Omental fat pad (tissue), 4 donors: ENCODE results near the gene AP4B1. TPM values are rescaled to one million over a fixed set of nuclear protein-coding genes. Genes with fewer than 3 reads are reported as not detected.

Experiments
- ATAC-seq: fragments of 150-250 bp; one replicate; pipeline ENCODE4 v1.9.1; 2016; ENCODE audit warnings: mild to moderate bottlenecking, moderate library complexity; ENCODE audit not compliant: low FRiP score
- DNase-seq: peaks from one replicate; pipeline ENCODE4 v3.0.0-alpha.2; 2019; ENCODE audit warnings: low spot score
- total RNA-seq, 4 donors: library from RNA; depleted of rRNA; stranded (reverse); fragments of >200 nt; gene quantifications; one replicate each; pipeline ENCODE4 v1.1.0, GENCODE V29; 2016
- TF ChIP-seq, protein P1 (sequence below), 3 donors: fragments of 450-650 bp; IDR thresholded peaks; one replicate each; pipeline ENCODE4 v1.5.1; 2016 to 2017; ENCODE audit warnings: antibody characterized with exemption in 3 of 3, mild to moderate bottlenecking in 3 of 3, moderate library complexity in 2 of 3

AP4B1 gene
- total RNA-seq, 4 donors from 2014 or later: 9.3 to 17.2 (median 15.6) TPM

DNA sequence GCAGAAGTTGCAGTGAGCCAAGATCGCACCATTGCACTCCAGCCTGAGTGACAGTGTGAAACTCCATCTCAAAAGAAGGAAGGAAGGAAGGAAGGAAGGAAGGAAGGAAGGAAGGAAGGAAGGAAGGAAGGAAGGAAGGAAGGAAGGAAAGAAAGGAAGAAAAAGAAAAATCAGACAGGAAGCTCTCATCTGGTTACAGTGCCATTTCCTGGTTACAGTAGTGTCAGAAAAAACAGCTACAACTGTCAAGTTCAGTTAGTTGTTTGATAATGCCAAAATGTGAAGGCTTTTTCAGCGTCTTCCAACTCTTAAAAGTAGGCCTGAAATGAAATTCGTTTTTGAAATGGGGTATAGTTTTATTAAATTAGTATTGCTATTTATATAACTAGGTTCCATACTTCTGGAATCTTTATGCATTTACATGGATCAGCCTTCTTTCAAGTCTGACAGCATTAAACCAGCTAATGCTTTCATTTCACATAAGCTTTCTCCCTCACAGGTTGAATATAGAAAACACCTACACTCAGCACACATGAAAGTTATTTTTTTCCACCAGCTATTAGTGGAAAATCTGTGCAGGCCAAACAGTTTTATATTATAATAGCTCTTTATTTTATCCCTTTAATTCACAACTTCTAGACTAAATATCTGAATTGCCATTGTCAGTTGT is 54.3 kb downstream of the AP4B1 start:
- no peak for DNase-seq
- TF ChIP-seq, protein P1, sequence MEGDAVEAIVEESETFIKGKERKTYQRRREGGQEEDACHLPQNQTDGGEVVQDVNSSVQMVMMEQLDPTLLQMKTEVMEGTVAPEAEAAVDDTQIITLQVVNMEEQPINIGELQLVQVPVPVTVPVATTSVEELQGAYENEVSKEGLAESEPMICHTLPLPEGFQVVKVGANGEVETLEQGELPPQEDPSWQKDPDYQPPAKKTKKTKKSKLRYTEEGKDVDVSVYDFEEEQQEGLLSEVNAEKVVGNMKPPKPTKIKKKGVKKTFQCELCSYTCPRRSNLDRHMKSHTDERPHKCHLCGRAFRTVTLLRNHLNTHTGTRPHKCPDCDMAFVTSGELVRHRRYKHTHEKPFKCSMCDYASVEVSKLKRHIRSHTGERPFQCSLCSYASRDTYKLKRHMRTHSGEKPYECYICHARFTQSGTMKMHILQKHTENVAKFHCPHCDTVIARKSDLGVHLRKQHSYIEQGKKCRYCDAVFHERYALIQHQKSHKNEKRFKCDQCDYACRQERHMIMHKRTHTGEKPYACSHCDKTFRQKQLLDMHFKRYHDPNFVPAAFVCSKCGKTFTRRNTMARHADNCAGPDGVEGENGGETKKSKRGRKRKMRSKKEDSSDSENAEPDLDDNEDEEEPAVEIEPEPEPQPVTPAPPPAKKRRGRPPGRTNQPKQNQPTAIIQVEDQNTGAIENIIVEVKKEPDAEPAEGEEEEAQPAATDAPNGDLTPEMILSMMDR (IDR thresholded peaks at IDR 0.05): no peak
- no peak for ATAC-seq

DNA sequence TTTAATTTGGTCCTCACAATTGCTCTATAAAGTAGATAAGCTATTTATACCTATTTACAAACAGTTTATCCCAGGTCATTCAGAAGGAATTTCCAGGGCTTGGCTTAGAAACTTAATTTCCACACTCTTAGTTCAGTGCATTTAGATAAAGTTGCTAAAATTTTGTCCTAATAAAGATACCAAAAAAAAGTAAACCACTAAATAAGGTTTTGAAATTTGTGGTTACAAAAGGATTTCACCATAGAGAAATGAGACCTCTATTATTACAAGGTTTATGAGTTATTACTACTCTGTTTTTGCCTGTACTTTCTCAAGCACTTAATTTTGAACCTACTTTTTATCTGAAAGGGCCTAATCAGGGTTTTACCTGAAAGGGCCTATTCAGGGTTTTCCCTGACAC is 55.5 kb downstream of the AP4B1 start:
- TF ChIP-seq, protein P1 (IDR thresholded peaks at IDR 0.05): no peak
- no peak for ATAC-seq

DNA sequence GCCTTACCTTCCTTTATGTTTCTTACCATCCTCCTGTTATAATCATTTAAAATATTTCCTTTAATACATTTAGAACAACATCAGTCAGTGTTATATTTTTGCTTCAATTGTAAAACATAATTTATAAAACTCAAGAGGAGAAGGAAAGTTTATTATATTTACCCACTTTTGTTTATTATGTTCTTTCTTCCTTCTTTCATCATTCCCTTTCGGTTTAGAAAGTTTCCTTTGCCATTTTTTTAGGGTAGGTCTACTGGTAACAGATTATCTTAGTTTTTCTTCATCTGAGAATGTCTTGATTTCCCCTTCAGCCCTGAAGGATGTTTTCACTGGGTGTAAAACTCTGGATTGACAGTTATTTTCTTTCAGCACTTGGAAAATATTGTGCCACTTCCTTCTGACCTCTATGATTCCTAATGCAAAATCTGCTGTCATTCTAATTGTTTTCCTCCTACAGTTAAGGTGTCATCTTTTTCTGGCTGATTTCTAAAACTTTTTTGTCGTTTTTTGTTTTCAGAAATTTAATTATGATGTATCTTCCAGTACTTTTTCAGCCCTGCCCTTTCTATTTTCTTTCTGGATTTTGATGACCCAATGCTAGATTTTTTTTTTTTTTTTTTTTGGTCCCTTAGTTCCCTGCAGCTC is 58.1 kb downstream of the AP4B1 start:
- DNase-seq (no peak), ATAC-seq (no peak)
- TF ChIP-seq, protein P1 (IDR thresholded peaks at IDR 0.05): no peak

More for the DNA sequence above, 55.5 kb downstream of the AP4B1 start:
- no peak for DNase-seq

Other genes with a start within 250 kb of the AP4B1 start
- gene PHTF1, start 145.3 kb downstream of the AP4B1 start, total RNA-seq: 10 to 100 TPM; 20.5 to 35.6 (median 26.0) TPM
- 10 to 100 TPM; 13.3 to 24.6 (median 17.5) TPM for gene RSBN1, start 92.3 kb downstream of the AP4B1 start, total RNA-seq
- gene PTPN22, start 33.1 kb downstream of the AP4B1 start, total RNA-seq: 1 to 10 TPM; 2.8 to 6.8 (median 3.2) TPM
- under 1 TPM; 0.19 to 0.63 (median 0.37) TPM for gene BCL2L15, start 17.2 kb downstream of the AP4B1 start, total RNA-seq
- 1 to 10 TPM; 2.8 to 5.6 (median 4.5) TPM for gene DCLRE1B, start 527 bp upstream of the AP4B1 start, total RNA-seq
- 10 to 100 TPM; 49.6 to 64.6 (median 57.7) TPM for gene HIPK1, start 24.5 kb upstream of the AP4B1 start, total RNA-seq
- 100 to 1,000 TPM in 2 of 4 donors, 10 to 100 TPM in 2; 54.4 to 173 (median 90.6) TPM for gene OLFML3, start 74.7 kb upstream of the AP4B1 start, total RNA-seq
- gene SYT6, start 249.1 kb upstream of the AP4B1 start, total RNA-seq: under 1 TPM in 1 of 4 donors, not detected in 3; 0.84 TPM